GM19023 (cell line): Measurements from ENCODE around the gene PIMREG.

Experiments used
- ATAC-seq: cut with Tn5 transposase; IDR thresholded peaks from one replicate; pipeline ENCODE4 v1.9.1; 2021; ENCODE audit warnings: mild to moderate bottlenecking, moderate library complexity; ENCODE audit not compliant: unreplicated experiment

PIMREG gene

GRCh38 chr17:6496640-6497441 lies 52.6 kb downstream of the PIMREG start:
- no peak for ATAC-seq

- ATAC-seq, result no peak
Observed at GRCh38 chr17:6497496-6498221, 53.4 kb downstream of the PIMREG start.

- ATAC-seq, result no peak
Observed at GRCh38 chr17:6498356-6498755, 54.1 kb downstream of the PIMREG start.

GRCh38 chr17:6498901-6499540 lies 54.8 kb downstream of the PIMREG start:
- no peak for ATAC-seq
